Measurements from ENCODE around the gene PSD2. TPM values are rescaled to one million over a fixed set of nuclear protein-coding genes. Genes with fewer than 3 reads are reported as not detected.

The PSD2 gene
- total and polyA plus RNA-seq, 8 donors = 0.06 to 0.66 (median 0.16) TPM

- WGBS, 2 donors = 77 to 86% methylated on average over 6 of the region's 6 CpGs
- H3K27ac ChIP-seq = no peak overlapping the region
- FAIRE-seq (no peak), DNase-seq (no peak), ATAC-seq (no peak)
- TF ChIP-seq CTCF (IDR thresholded peaks at IDR 0.05) = no peak
- H3K4me1 ChIP-seq = no peaks in the 10 kb centered on the region
- H3K27me3 ChIP-seq = peaks cover 0 to 20% (median 5%) of the 10 kb centered on the region in 4 donors
- intact Hi-C loops (cut with DNase I) = loop anchor here in 2 of 3 donors (5.0 kb wide), 3 partner anchors 48 to 173 kb away; no protein-coding TSS in a partner anchor
- no peaks in the 10 kb centered on the region for H3K36me3 ChIP-seq
- no peak overlapping the region for H3K4me3 ChIP-seq
- no peaks in the 10 kb centered on the region for H3K9me3 ChIP-seq
Measured at GRCh38 chr5:139794067-139794846, 1.4 kb upstream of the PSD2 start.

GRCh38 chr5:139796061-139796806 lies 626 bp downstream of the PSD2 start:
- Histone ChIP-seq H3K27me3 (peaks cover 0 to 20% (median 5%) of the 10 kb centered on the region in 4 donors), H3K4me3 (peak overlapping the region in 3 of 4 donors; percentile 8 to 54 (median 35)), H3K9me3 (no peaks in the 10 kb centered on the region), H3K27ac (no peak overlapping the region), H3K36me3 (no peaks in the 10 kb centered on the region), H3K4me1 (no peaks in the 10 kb centered on the region)
- intact Hi-C loops (cut with DNase I) = no loop called here
- no peak for TF ChIP-seq CTCF (IDR thresholded peaks at IDR 0.05)
- FAIRE-seq = no peak
- peak in 1 of 6 donors; percentile 79 for DNase-seq
- 13 to 15% methylated on average over 37 to 47 of the region's 47 CpGs for WGBS, 2 donors
- peak in 1 of 4 donors; percentile 6 for ATAC-seq

- peaks cover 0 to 20% (median 5%) of the 10 kb centered on the region in 4 donors for H3K27me3 ChIP-seq
- no peaks in the 10 kb centered on the region for H3K4me1 ChIP-seq
- no peak for ATAC-seq
- no peak for DNase-seq
- no peak for TF ChIP-seq CTCF (IDR thresholded peaks at IDR 0.05)
- no peaks in the 10 kb centered on the region for H3K9me3 ChIP-seq
- H3K4me3 ChIP-seq = no peak overlapping the region
- no peaks in the 10 kb centered on the region for H3K36me3 ChIP-seq
- WGBS, 2 donors = 78 to 82% methylated on average over 3 of the region's 3 CpGs
- H3K27ac ChIP-seq = no peak overlapping the region
- FAIRE-seq = no peak
- intact Hi-C loops (cut with DNase I) = no loop called here
Measured at GRCh38 chr5:139797335-139797734, 1.7 kb downstream of the PSD2 start.

DNA sequence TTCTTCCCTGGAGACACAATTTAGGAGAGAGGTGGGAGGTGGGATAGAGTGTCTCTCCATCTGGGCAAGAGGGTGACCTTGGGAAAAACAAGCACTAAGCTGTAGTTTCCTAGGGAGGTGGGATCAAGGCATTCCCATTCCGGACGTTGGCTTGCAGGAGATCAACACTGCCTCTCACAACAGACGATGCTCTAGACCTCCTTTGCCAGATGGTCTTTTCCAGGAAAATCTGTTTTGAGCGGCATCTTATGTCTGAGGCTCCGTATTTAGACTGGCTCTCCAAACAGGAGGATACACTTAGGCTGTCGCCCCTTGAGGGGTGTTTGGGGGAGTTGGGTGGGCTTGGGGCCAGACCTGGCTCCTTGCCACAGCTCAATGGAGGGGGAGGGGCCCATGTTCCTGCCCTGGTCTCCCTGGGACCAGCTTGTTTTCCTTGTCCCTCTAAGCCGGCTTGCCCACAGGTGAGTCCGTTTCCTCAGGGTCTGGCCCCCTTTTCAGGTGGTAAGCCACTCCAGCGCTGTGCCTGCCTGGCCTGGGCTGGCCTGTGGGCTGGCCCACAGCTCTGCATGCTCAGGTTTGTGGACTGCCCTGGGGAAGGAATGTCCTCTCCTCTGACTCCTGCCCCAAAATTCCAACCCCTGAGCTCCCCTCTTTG lies 2.4 kb downstream of the PSD2 start:
- H3K4me1 ChIP-seq = no peaks in the 10 kb centered on the region
- no peak for TF ChIP-seq CTCF (IDR thresholded peaks at IDR 0.05)
- 66 to 67% methylated on average over 9 of the region's 9 CpGs for WGBS, 2 donors
- H3K36me3 ChIP-seq = no peaks in the 10 kb centered on the region
- no peaks in the 10 kb centered on the region for H3K9me3 ChIP-seq
- DNase-seq (no peak), FAIRE-seq (no peak), ATAC-seq (no peak)
- peaks cover 0 to 20% (median 5%) of the 10 kb centered on the region in 4 donors for H3K27me3 ChIP-seq
- intact Hi-C loops (cut with DNase I) = no loop called here
- H3K4me3 ChIP-seq = no peak overlapping the region
- no peak overlapping the region for H3K27ac ChIP-seq

Measured in pancreas (tissue), 10 donors.